Smooth muscle cell (in vitro differentiated cells): ENCODE measurements around the gene IMMP2L. TPM values are rescaled to one million over a fixed set of nuclear protein-coding genes. Genes with fewer than 3 reads are reported as not detected.

Source experiments
- DNase-seq: peaks from one replicate; lab custom pipeline; 2025; ENCODE audit not compliant: unreplicated experiment; lab: John Stamatoyannopoulos, UW
- H2AFZ ChIP-seq: fragments of 200-600 bp; sonication (generic); 2 replicates; pipeline ENCODE4 v1.6.0; 2016; ENCODE audit warnings: antibody characterized with exemption, low read depth, mild to moderate bottlenecking
- H3F3A ChIP-seq: fragments of 200-600 bp; sonication (generic); 2 replicates; pipeline ENCODE4 v1.6.0; 2017; ENCODE audit warnings: antibody characterized with exemption, low read depth
- H3K27ac ChIP-seq: fragments of 200-600 bp; sonication (generic); 2 replicates; pipeline ENCODE4 v1.5.1; 2016; ENCODE audit warnings: low read depth, mild to moderate bottlenecking
- H3K27me3 ChIP-seq: fragments of 200-600 bp; sonication (generic); 2 replicates; pipeline ENCODE4 v1.6.1; 2016; ENCODE audit warnings: low read depth, mild to moderate bottlenecking
- H3K36me3 ChIP-seq: fragments of 200-600 bp; sonication (generic); 2 replicates; pipeline ENCODE4 v1.5.1; 2016; ENCODE audit warnings: low read depth
- H3K4me1 ChIP-seq: fragments of 200-600 bp; sonication (generic); 2 replicates; pipeline ENCODE4 v1.5.1; 2016; ENCODE audit warnings: low read depth
- H3K4me2 ChIP-seq: fragments of 200-600 bp; sonication (generic); 2 replicates; pipeline ENCODE4 v1.6.0; 2016; ENCODE audit warnings: mild to moderate bottlenecking
- H3K4me3 ChIP-seq: fragments of 200-600 bp; sonication (generic); 2 replicates; pipeline ENCODE4 v1.5.1; 2016; ENCODE audit warnings: mild to moderate bottlenecking
- H3K79me2 ChIP-seq: fragments of 200-600 bp; sonication (generic); 2 replicates; pipeline ENCODE4 v1.6.0; 2016; ENCODE audit warnings: low read depth, mild to moderate bottlenecking
- H3K9ac ChIP-seq: fragments of 200-600 bp; sonication (generic); 2 replicates; pipeline ENCODE4 v1.6.0; 2016; ENCODE audit warnings: low read depth
- H3K9me3 ChIP-seq: fragments of 200-600 bp; sonication (generic); replicated peaks from 2 replicates; pipeline ENCODE4 v1.5.1; 2016; ENCODE audit warnings: low read depth
- H4K20me1 ChIP-seq: fragments of 200-600 bp; sonication (generic); 2 replicates; pipeline ENCODE4 v1.6.0; 2016; ENCODE audit warnings: low read depth
- WGBS: methylation state at CpG from one replicate; pipeline ENCODE4 v1.1.7; 2016; ENCODE audit warnings: low lambda C conversion rate; 5-methylcytosine and 5-hydroxymethylcytosine counted together
- polyA plus RNA-seq: library from polyadenylated mRNA; unstranded; fragments of >200 nt; fragmentation: Nextera tagmentation; extraction: Ambion mirVana; gene quantifications from 2 replicates; pipeline ENCODE4 v1.2.1, GENCODE V29; 2016
- total RNA-seq: library from RNA; depleted of rRNA; stranded (reverse); fragments of >200 nt; gene quantifications from 2 replicates; pipeline ENCODE4 v1.2.3, GENCODE V29; 2014
- TF ChIP-seq, protein P1 (sequence below): fragments of 200-600 bp; sonication (generic); IDR thresholded peaks from 2 replicates; pipeline ENCODE4 v1.5.1; 2017; ENCODE audit warnings: borderline replicate concordance, mild to moderate bottlenecking, antibody characterized with exemption; ENCODE audit not compliant: insufficient read depth, poor library complexity, severe bottlenecking

The IMMP2L gene
- total and polyA plus RNA-seq, 2 experiments from 2014 or later = 10.9 to 11.1 TPM

- H3K4me2 ChIP-seq = no peak overlapping the region
- no peak overlapping the region for H3K9ac ChIP-seq
- H3K4me3 ChIP-seq = no peak overlapping the region
- no peaks in the 10 kb centered on the region for H3K36me3 ChIP-seq
- no peaks in the 10 kb centered on the region for H3K27me3 ChIP-seq
- no peak overlapping the region for H3K27ac ChIP-seq
- H3K9me3 ChIP-seq = no peaks in the 10 kb centered on the region
- no peaks in the 10 kb centered on the region for H3K79me2 ChIP-seq
- H3F3A ChIP-seq = no peaks in the 10 kb centered on the region
- TF ChIP-seq, protein P1, sequence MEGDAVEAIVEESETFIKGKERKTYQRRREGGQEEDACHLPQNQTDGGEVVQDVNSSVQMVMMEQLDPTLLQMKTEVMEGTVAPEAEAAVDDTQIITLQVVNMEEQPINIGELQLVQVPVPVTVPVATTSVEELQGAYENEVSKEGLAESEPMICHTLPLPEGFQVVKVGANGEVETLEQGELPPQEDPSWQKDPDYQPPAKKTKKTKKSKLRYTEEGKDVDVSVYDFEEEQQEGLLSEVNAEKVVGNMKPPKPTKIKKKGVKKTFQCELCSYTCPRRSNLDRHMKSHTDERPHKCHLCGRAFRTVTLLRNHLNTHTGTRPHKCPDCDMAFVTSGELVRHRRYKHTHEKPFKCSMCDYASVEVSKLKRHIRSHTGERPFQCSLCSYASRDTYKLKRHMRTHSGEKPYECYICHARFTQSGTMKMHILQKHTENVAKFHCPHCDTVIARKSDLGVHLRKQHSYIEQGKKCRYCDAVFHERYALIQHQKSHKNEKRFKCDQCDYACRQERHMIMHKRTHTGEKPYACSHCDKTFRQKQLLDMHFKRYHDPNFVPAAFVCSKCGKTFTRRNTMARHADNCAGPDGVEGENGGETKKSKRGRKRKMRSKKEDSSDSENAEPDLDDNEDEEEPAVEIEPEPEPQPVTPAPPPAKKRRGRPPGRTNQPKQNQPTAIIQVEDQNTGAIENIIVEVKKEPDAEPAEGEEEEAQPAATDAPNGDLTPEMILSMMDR = no peak
- DNase-seq = no peak
- H2AFZ ChIP-seq = no peak overlapping the region
- H3K4me1 ChIP-seq = no peaks in the 10 kb centered on the region
- H4K20me1 ChIP-seq = no peaks in the 10 kb centered on the region
Observed at GRCh38 chr7:111159426-111159825, 402.9 kb downstream of the IMMP2L start.

GRCh38 chr7:111150709-111151108 lies 411.6 kb downstream of the IMMP2L start:
- no peaks in the 10 kb centered on the region for H3K9me3 ChIP-seq
- H3F3A ChIP-seq = no peaks in the 10 kb centered on the region
- H3K27me3 ChIP-seq = no peaks in the 10 kb centered on the region
- no peak overlapping the region for H3K9ac ChIP-seq
- 96% methylated on average over 1 of the region's 1 CpG for WGBS
- no peak overlapping the region for H3K27ac ChIP-seq
- no peaks in the 10 kb centered on the region for H4K20me1 ChIP-seq
- no peaks in the 10 kb centered on the region for H3K36me3 ChIP-seq
- TF ChIP-seq, protein P1 = no peak
- H3K4me2 ChIP-seq = no peak overlapping the region
- H2AFZ ChIP-seq = no peak overlapping the region
- H3K4me1 ChIP-seq = no peaks in the 10 kb centered on the region
- H3K79me2 ChIP-seq = no peaks in the 10 kb centered on the region
- no peak for DNase-seq
- H3K4me3 ChIP-seq = no peak overlapping the region

GRCh38 chr7:111147708-111148533 lies 414.4 kb downstream of the IMMP2L start:
- Histone ChIP-seq H4K20me1 (no peaks in the 10 kb centered on the region), H3K9ac (no peak overlapping the region), H3K4me1 (no peaks in the 10 kb centered on the region), H3K27me3 (no peaks in the 10 kb centered on the region), H3K79me2 (no peaks in the 10 kb centered on the region), H3K9me3 (no peaks in the 10 kb centered on the region), H3K27ac (no peak overlapping the region), H3K4me3 (no peak overlapping the region), H3K36me3 (no peaks in the 10 kb centered on the region), H3F3A (no peaks in the 10 kb centered on the region), H3K4me2 (no peak overlapping the region), H2AFZ (no peak overlapping the region)
- TF ChIP-seq, protein P1 = no peak
- WGBS = 94% methylated on average over 6 of the region's 6 CpGs
- no peak for DNase-seq

GRCh38 chr7:111146136-111146535 lies 416.2 kb downstream of the IMMP2L start:
- Histone ChIP-seq H2AFZ (no peak overlapping the region), H3K4me2 (no peak overlapping the region), H3K9ac (no peak overlapping the region), H3K4me3 (no peak overlapping the region), H3K79me2 (no peaks in the 10 kb centered on the region), H4K20me1 (no peaks in the 10 kb centered on the region), H3K9me3 (no peaks in the 10 kb centered on the region), H3K27me3 (no peaks in the 10 kb centered on the region), H3F3A (no peaks in the 10 kb centered on the region), H3K27ac (no peak overlapping the region), H3K36me3 (no peaks in the 10 kb centered on the region), H3K4me1 (no peaks in the 10 kb centered on the region)
- TF ChIP-seq, protein P1 = no peak
- DNase-seq = no peak
